ENCODE results near the gene SPTBN1. TPM values are rescaled to one million over a fixed set of nuclear protein-coding genes. Genes with fewer than 3 reads are reported as not detected.

The SPTBN1 gene
- 498 and 873 TPM in 2 replicates for total RNA-seq

DNA sequence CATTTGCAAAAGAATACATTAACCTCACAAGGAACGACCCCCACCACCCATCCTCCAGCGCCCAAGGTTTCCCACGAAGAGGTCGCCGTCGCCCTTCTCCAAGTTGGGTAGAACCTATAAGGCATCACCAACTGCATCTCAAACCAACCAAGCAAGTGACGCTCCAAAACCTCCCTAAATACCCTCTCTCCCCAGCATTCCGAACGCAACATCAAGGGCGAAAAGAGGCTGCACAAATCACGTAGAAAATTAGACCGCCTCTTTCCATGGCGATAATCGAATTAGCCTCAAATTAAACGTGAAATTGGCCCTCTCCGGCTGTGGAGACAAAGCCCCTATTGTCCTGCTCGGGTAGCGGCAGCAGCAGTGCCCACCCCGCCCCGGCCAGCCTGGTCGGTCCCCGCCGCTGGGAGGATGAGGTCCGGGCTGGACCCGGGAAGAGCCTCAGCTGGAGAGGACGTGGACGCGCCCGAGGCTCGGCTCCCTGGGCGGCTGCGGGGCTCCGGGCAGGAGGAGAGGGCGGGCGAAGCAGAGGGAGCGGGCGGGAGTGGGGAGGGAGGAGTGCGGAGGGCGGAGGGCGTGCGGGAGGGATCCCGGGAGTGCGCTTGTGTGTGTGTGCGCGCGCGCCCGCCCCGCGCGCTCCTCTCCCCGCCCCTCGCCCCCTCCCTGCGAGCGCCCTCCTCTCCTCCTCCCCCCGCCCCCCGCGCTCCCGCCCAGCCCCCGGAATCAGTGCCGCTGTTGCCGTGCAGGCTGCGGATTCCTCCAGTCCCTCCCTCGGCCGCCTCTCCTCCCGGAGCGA is at the start of gene SPTBN1:
SPTBN1 (plus strand) TSS at position 765 of the 799 bp plus-strand sequence. CDS start 70,092 bp downstream, outside the sequence.

Other genes starting within 250 kb of the SPTBN1 start
- gene TSPYL6, start 200.1 kb upstream of the SPTBN1 start, total RNA-seq = not detected in 2 replicates